ENCODE data around the gene MAP3K21.
A peak's percentile ranks its signal among the peaks of the same experiment; 100 is the strongest.

The MAP3K21 gene

GRCh38 chr1:233359431-233359830 is 31.9 kb downstream of the MAP3K21 start:
- no peak for DNase-seq (ENCODE audit: low spot score)

GRCh38 chr1:233359905-233360304 is 32.4 kb downstream of the MAP3K21 start:
- no peak for DNase-seq (ENCODE audit: low spot score)

- DNase-seq (ENCODE audit: low spot score), result no peak
These were observed 33.1 kb downstream of the MAP3K21 start for GRCh38 chr1:233360525-233361102.

- no peak for DNase-seq (ENCODE audit: low spot score)
These were observed 34.4 kb downstream of the MAP3K21 start for GRCh38 chr1:233361876-233362275.

- no peak for DNase-seq (ENCODE audit: low spot score)
These were observed 35.2 kb downstream of the MAP3K21 start for GRCh38 chr1:233362743-233363142.

GRCh38 chr1:233364026-233364425 is 36.5 kb downstream of the MAP3K21 start:
- DNase-seq (ENCODE audit: low spot score), result no peak

- DNase-seq (ENCODE audit: low spot score), result peak; percentile 40
These were observed 37.4 kb downstream of the MAP3K21 start for GRCh38 chr1:233364695-233365539.

- no peak for DNase-seq (ENCODE audit: low spot score)
These were observed 39.1 kb downstream of the MAP3K21 start for GRCh38 chr1:233366575-233366974.

GRCh38 chr1:233367057-233367803 is 39.7 kb downstream of the MAP3K21 start:
- DNase-seq (ENCODE audit: low spot score), result no peak

- no peak for DNase-seq (ENCODE audit: low spot score)
These were observed 40.7 kb downstream of the MAP3K21 start for GRCh38 chr1:233368106-233368788.

- DNase-seq (ENCODE audit: low spot score), result no peak
These were observed 41.2 kb downstream of the MAP3K21 start for GRCh38 chr1:233368789-233369130.

- DNase-seq (ENCODE audit: low spot score), result no peak
These were observed 44.9 kb downstream of the MAP3K21 start for GRCh38 chr1:233372218-233373120.

GRCh38 chr1:233373226-233373625 is 45.7 kb downstream of the MAP3K21 start:
- DNase-seq (ENCODE audit: low spot score), result no peak

- no peak for DNase-seq (ENCODE audit: low spot score)
These were observed 48.1 kb downstream of the MAP3K21 start for GRCh38 chr1:233375653-233376052.

GRCh38 chr1:233376382-233377110 is 49.0 kb downstream of the MAP3K21 start:
- no peak for DNase-seq (ENCODE audit: low spot score)

- no peak for DNase-seq (ENCODE audit: low spot score)
These were observed 52.4 kb downstream of the MAP3K21 start for GRCh38 chr1:233379869-233380438.

- no peak for DNase-seq (ENCODE audit: low spot score)
These were observed 54.3 kb downstream of the MAP3K21 start for GRCh38 chr1:233381806-233382205.

GRCh38 chr1:233383984-233384383 is 56.5 kb downstream of the MAP3K21 start:
- DNase-seq (ENCODE audit: low spot score), result no peak

GRCh38 chr1:233386336-233386735 is 58.8 kb downstream of the MAP3K21 start:
- DNase-seq (ENCODE audit: low spot score), result no peak

GRCh38 chr1:233387585-233387984 is 60.1 kb downstream of the MAP3K21 start:
- DNase-seq (ENCODE audit: low spot score), result no peak

All from NAMALWA (cell line).